ENCODE data around the gene C17orf50. TPM values are rescaled to one million over a fixed set of nuclear protein-coding genes. Genes with fewer than 3 reads are reported as not detected.

C17orf50 gene
- total and polyA plus RNA-seq, 2 of the 13 experiments (the other 11 are each of a cell fraction or from before 2014, with no cell fraction given) = not detected

GRCh38 chr17:35727635-35728034 lies 33.1 kb upstream of the C17orf50 start (continued):
- TF ChIP-seq ARNTL (CRISPR knock-in tag; IDR thresholded peaks at IDR 0.05) = no peak
- no peak for TF ChIP-seq ZNF792 (CRISPR knock-in tag; IDR thresholded peaks at IDR 0.05)
- TF ChIP-seq IKZF5 (CRISPR knock-in tag; IDR thresholded peaks at IDR 0.05) = no peak

- no TSS peak for BruUV-seq (replicated peaks)
- Histone ChIP-seq H2AFZ (ENCODE audit: low read length) (no peak overlapping the region), H3K4me1 (ENCODE audit: insufficient read depth, low read length) (peaks cover 41% of the 10 kb centered on the region), H3K27me3 (ENCODE audit: control insufficient read depth in 1 of 2, insufficient read depth in 2 of 2, low read length in 2 of 2) (no peaks in the 10 kb centered on the region), H4K20me1 (ENCODE audit: insufficient read depth, low read length) (no peaks in the 10 kb centered on the region), H3K36me3 (replicated peaks in 1 of 2; ENCODE audit: control insufficient read depth in 1 of 2, insufficient read depth in 2 of 2, low read length in 2 of 2) (peaks cover 7 to 23% of the 10 kb centered on the region in 2 experiments; a peak in 4 of 5 replicates), H3K9ac (ENCODE audit: insufficient read depth, low read depth, low read length) (no peak overlapping the region), H3K4me3 (replicated peaks in 1 of 3; ENCODE audit: insufficient read depth in 1 of 3, low read depth in 2 of 3, low read length in 3 of 3) (no peak overlapping the region), H3K4me2 (ENCODE audit: low read depth, low read length) (no peak overlapping the region), H3K27ac (ENCODE audit: extremely low read length, insufficient read depth, low read length) (no peak overlapping the region), H3K9me3 (ENCODE audit: low read length) (no peaks in the 10 kb centered on the region), H3K79me2 (ENCODE audit: insufficient read depth, low read length) (peaks cover 2% of the 10 kb centered on the region)
- no peak for ATAC-seq
- FAIRE-seq = no peak
- WGBS (ENCODE audit: low lambda C conversion rate) = 97% methylated on average over 3 of the region's 3 CpGs
- DNase-seq (ENCODE audit: low spot score) = no peak
- POLR2A ChIA-PET = no interaction called here
- intact Hi-C loops (cut with micrococcal nuclease; ENCODE audit: unreplicated experiment) = no loop called here
- CTCF ChIA-PET (ENCODE audit: low intra/inter-chr PET ratio, low total read pairs) = no interaction called here
- in situ Hi-C loops (cut with HindIII; ENCODE audit: extremely low pct_ligation_motif_present, low pct_unique_long_range_greater_than_20kb) = loop anchor here (25.0 kb wide), 1 partner anchor 416 kb away; no protein-coding TSS in a partner anchor
- no peak for TF ChIP-seq ZNF792 (CRISPR knock-in tag; IDR thresholded peaks at IDR 0.05)
- TF ChIP-seq CSRNP1 (CRISPR knock-in tag; IDR thresholded peaks at IDR 0.05) = no peak
- no peak for TF ChIP-seq ZNF292 (CRISPR knock-in tag; IDR thresholded peaks at IDR 0.05; ENCODE audit: borderline replicate concordance, low read depth)
- TF ChIP-seq HHEX (CRISPR knock-in tag; IDR thresholded peaks at IDR 0.05) = no peak
- no peak for TF ChIP-seq PAF1 (CRISPR knock-in tag; IDR thresholded peaks at IDR 0.05)
- no peak for TF ChIP-seq ZIK1 (CRISPR knock-in tag; IDR thresholded peaks at IDR 0.05; ENCODE audit: borderline replicate concordance, low read depth)
- TF ChIP-seq DMAP1 (CRISPR knock-in tag; IDR thresholded peaks at IDR 0.05) = no peak
- TF ChIP-seq ZNF639 (CRISPR knock-in tag; conservative IDR thresholded peaks at IDR 0.05) = no peak
- no peak for TF ChIP-seq FOXK2 (IDR thresholded peaks at IDR 0.05)
- TF ChIP-seq BATF2 (CRISPR knock-in tag; IDR thresholded peaks at IDR 0.05) = no peak
- TF ChIP-seq FOXA1 (IDR thresholded peaks at IDR 0.05) = no peak
- TF ChIP-seq FOXA1 (CRISPR knock-in tag; IDR thresholded peaks at IDR 0.05) = no peak
- no peak for TF ChIP-seq NFIB (CRISPR knock-in tag; IDR thresholded peaks at IDR 0.05; ENCODE audit: borderline replicate concordance)
- TF ChIP-seq SUZ12 (IDR thresholded peaks at IDR 0.05; ENCODE audit: low read depth, low read length) = no peak
- no peak for TF ChIP-seq ZNF414 (CRISPR knock-in tag; IDR thresholded peaks at IDR 0.05)
These were observed 32.1 kb upstream of the C17orf50 start for GRCh38 chr17:35728551-35728950.
